AG04450 (cell line): ENCODE data around the gene NEUROG3. TPM values are rescaled to one million over a fixed set of nuclear protein-coding genes. Genes with fewer than 3 reads are reported as not detected.
A peak's percentile ranks its signal among the peaks of the same experiment; 100 is the strongest.

Experiments used
- CTCF ChIA-PET: fragments of 300-600, 350-600 bp; formaldehyde crosslinking; extraction: SDS; loops from one replicate; lab custom pipeline; 2022; ENCODE audit warnings: antibody characterized with exemption, inconsistent platforms; lab: Charles Lee
- POLR2A ChIA-PET: fragments of 350-600 bp; formaldehyde crosslinking; extraction: SDS; loops from one replicate; lab custom pipeline; 2021; ENCODE audit warnings: antibody characterized with exemption, inconsistent platforms; lab: Yijun Ruan, JAX
- DNase-seq: peaks from one replicate; pipeline ENCODE4 v3.0.0-alpha.2; 2011; ENCODE audit warnings: low read depth, low spot score
- H3K27ac ChIP-seq: one replicate; pipeline ENCODE4 v1.5.1; 2012; ENCODE audit warnings: low read depth, low read length, control low read depth
- H3K27me3 ChIP-seq: one replicate; pipeline ENCODE4 v1.6.0; 2012; ENCODE audit warnings: low read length; ENCODE audit not compliant: control insufficient read depth, insufficient read depth
- H3K4me3 ChIP-seq: 2 replicates; pipeline ENCODE4 v1.5.1; 2011; ENCODE audit warnings: mild to moderate bottlenecking, low read depth, low read length, control low read depth
- H3K9me3 ChIP-seq: 2 replicates; pipeline ENCODE4 v1.5.1; 2012; ENCODE audit warnings: low read length; ENCODE audit not compliant: control insufficient read depth, insufficient read depth
- CTCF ChIP-seq: IDR thresholded peaks from 2 replicates; pipeline ENCODE4 v1.5.1; 2011; ENCODE audit warnings: low read depth, low read length, control low read depth, inconsistent platforms
- polyA plus RNA-seq: library from polyadenylated mRNA; depleted of rRNA; stranded (reverse); fragments of >200 nt; gene quantifications from 2 replicates; pipeline ENCODE4 v1.2.3, GENCODE V29; 2011

The NEUROG3 gene
- polyA plus RNA-seq, 1 experiment, result not detected

GRCh38 chr10:69568472-69569395, 4.5 kb downstream of the NEUROG3 start:
- no peak for DNase-seq
- Histone ChIP-seq H3K4me3 (no peak overlapping the region), H3K27me3 (peaks cover 68% of the 10 kb centered on the region), H3K27ac (no peak overlapping the region), H3K9me3 (peaks cover 7% of the 10 kb centered on the region; the same call in 1 of the 2 replicates)
- ChIA-PET POLR2A (no interaction called here), CTCF (no interaction called here)
- TF ChIP-seq CTCF, result no peak

DNA sequence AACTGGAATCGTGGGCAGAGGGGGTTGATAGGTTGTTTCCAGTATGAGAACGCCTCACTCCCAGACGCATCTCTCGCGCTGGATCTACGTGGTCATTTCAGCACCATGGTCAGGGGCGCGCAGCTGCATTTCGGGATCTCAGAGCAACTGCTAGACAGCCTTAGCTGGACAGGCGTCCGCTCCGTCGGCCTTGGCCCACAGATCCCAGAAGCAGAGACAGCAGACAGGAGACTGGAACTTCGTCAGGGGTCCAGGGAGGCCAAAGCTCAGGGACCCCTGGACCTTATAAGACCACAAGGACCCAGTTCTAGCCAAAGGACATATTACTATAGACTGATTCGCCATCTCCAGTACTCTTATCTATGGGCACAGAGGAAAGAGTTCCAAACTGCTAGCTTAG, 5.3 kb downstream of the NEUROG3 start:
- Histone ChIP-seq H3K27ac (no peak overlapping the region), H3K9me3 (peaks cover 7% of the 10 kb centered on the region; the same call in 1 of the 2 replicates), H3K4me3 (no peak overlapping the region), H3K27me3 (peaks cover 63% of the 10 kb centered on the region)
- TF ChIP-seq CTCF, result no peak
- ChIA-PET CTCF (no interaction called here), POLR2A (no interaction called here)
- peak; percentile 6 for DNase-seq

DNA sequence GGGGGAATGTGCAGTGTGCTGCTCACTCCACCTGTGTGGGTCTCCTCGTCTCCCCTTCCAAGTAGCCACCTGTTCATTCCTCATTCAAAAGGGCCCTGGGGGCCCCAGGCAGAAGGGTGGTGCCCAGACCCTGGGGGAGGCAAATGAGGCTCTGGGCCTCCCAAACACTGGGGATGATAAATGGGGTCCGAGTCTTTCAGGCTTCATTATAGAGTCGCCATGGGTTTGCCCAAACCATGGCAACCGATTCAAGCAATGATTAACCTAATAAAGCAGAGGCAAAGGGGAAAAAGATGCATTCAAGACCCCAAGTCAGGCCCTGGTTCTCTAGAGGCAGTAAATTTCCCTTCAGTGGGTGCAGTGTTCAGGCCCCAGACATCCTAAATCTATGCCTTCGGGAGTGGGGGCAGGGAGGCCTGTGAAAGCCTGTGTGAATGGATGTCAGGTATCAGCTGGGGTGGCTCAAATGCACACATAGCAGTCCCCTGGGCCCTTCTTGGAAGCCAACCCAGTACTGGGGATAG, 10.4 kb downstream of the NEUROG3 start:
- POLR2A ChIA-PET, result no interaction called here

GRCh38 chr10:69559525-69559924, 13.7 kb downstream of the NEUROG3 start:
- H3K9me3 ChIP-seq, result no peaks in the 10 kb centered on the region
- no peak overlapping the region for H3K4me3 ChIP-seq
- no peak overlapping the region for H3K27ac ChIP-seq
- ChIA-PET CTCF (no interaction called here), POLR2A (no interaction called here)
- peaks cover 25% of the 10 kb centered on the region for H3K27me3 ChIP-seq
- no peak for TF ChIP-seq CTCF
- no peak for DNase-seq

More for the DNA sequence above, 10.4 kb downstream of the NEUROG3 start:
- no peak for TF ChIP-seq CTCF
- Histone ChIP-seq H3K9me3 (no peaks in the 10 kb centered on the region), H3K27me3 (peaks cover 27% of the 10 kb centered on the region), H3K27ac (no peak overlapping the region), H3K4me3 (no peak overlapping the region)
- DNase-seq, result no peak
- CTCF ChIA-PET, result no interaction called here

DNA sequence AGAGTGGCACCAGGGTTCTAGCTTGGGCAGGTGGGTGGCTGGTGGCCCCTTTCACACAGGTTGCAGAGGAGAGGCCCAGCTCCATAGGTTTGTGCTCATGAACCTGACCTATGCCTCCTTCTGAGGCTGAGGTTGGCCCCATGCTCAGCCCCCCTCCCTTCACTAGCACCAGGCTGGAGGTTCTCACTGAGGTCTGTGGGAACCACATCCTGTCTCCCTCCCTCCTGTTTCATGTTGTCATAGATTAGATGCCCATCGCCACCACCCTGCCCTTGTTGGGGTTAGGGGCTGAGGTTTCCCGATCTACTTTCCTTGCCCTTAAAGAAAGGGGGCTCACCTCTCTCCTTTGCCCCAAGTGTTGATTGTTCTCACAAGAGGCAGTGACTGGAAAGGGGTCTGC, 14.7 kb downstream of the NEUROG3 start:
- Histone ChIP-seq H3K27me3 (peaks cover 21% of the 10 kb centered on the region), H3K9me3 (no peaks in the 10 kb centered on the region), H3K27ac (no peak overlapping the region), H3K4me3 (no peak overlapping the region)
- TF ChIP-seq CTCF, result no peak
- ChIA-PET CTCF (no interaction called here), POLR2A (no interaction called here)
- no peak for DNase-seq
